ENCODE measurements around the gene CLEC11A. TPM values are rescaled to one million over a fixed set of nuclear protein-coding genes. Genes with fewer than 3 reads are reported as not detected.

The CLEC11A gene
- total and polyA plus RNA-seq, 9 of the 15 experiments (the other 6 are each of a cell fraction or from before 2014, with no cell fraction given) = 0.39 to 43.9 (median 3.4) TPM

DNA sequence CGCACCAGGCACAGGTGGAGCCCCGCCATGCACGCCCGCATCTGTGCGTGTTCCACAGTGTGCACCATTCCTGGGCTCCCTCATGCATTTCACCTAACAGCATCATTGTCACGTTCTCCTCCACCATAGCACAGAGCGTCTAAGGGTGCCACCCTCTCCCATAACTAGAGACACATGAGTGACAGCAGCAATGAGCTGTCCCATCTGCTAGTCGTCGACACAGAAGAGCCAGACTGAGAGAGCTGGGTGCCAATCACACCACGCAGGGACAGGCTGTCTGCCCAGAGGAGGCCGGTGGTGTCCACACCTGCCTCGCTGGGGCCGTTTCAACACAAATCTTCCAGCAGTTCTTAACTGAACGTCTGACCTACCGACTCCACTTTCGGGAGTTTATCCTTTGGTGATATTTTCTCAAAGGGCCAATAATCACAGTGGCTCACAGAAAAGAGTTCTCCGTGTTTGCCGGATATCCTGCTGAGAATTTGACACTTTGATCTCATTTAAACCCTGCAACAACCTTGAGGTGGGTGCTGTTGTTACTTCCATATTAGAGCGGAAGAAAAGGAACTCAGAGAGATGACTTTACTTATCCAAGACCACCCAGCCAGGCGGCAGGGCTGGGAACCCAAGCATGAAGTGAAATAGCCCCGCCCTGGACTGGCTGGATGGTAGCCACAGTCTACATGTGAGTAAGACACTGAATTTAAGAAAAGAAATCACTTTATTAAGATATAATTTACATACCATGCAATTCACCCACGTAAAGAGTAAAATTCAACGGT is 16.2 kb downstream of the CLEC11A start:
- no peaks in the 10 kb centered on the region for H4K20me1 ChIP-seq (replicated peaks; ENCODE audit: control insufficient read depth, insufficient read depth, low read length)
- no peak for FAIRE-seq
- H3K27ac ChIP-seq (ENCODE audit: extremely low read depth, low read depth, low read length) = peak overlapping the region; percentile 49; the same call in 2 of the 3 replicates
- no peak overlapping the region for H3K4me3 ChIP-seq
- H3K4me1 ChIP-seq (replicated peaks in 1 of 2; ENCODE audit: control insufficient read depth in 2 of 2, insufficient read depth in 2 of 2, low read length in 2 of 2) = peaks cover 55 to 59% of the 10 kb centered on the region in 2 experiments
- ChIA-PET CTCF (ENCODE audit: low intra/inter-chr PET ratio) (no interaction called here), POLR2A (interaction anchor here (0.6 to 1.8 kb wide), 5 partner anchors 10 to 170 kb away, joined by 3 to 7 read pairs (median 4); no protein-coding TSS in a partner anchor)
- H2AFZ ChIP-seq (ENCODE audit: low read depth, low read length) = peak overlapping the region; percentile 84
- peak overlapping the region; percentile 36 to 77; a peak in 3 of 4 replicates for H3K9ac ChIP-seq (ENCODE audit: insufficient read depth in 1 of 2, low read depth in 2 of 2, low read length in 2 of 2)
- BruUV-seq (replicated peaks) = no TSS peak
- H3K9me1 ChIP-seq (ENCODE audit: control insufficient read depth, insufficient read depth, low read length) = no peaks in the 10 kb centered on the region
- H3K27me3 ChIP-seq (ENCODE audit: control insufficient read depth in 2 of 2, insufficient read depth in 2 of 2, low read length in 2 of 2) = no peaks in the 10 kb centered on the region
- WGBS (ENCODE audit: insufficient coverage, low coverage, missing lambda C conversion rate) = 52% methylated on average over 23 of the region's 23 CpGs
- H3K79me2 ChIP-seq (ENCODE audit: control insufficient read depth, insufficient read depth, low read length) = no peaks in the 10 kb centered on the region
- H3K9me3 ChIP-seq (replicated peaks; ENCODE audit: control insufficient read depth, insufficient read depth, low read depth, low read length) = no peaks in the 10 kb centered on the region
- no peak for ATAC-seq
- H3K4me2 ChIP-seq (ENCODE audit: insufficient read depth, low read length) = peak overlapping the region; percentile 57; the same call in 1 of the 2 replicates
- in situ Hi-C loops (cut with MboI) = no loop called here
- no peaks in the 10 kb centered on the region for H3K36me3 ChIP-seq (ENCODE audit: control insufficient read depth, insufficient read depth, low read length)
- intact Hi-C loops (cut with micrococcal nuclease) = no loop called here
- no peak for DNase-seq (ENCODE audit: extremely low read depth in 1 of 4, low spot score in 3 of 4)
- TF ChIP-seq, protein P1, sequence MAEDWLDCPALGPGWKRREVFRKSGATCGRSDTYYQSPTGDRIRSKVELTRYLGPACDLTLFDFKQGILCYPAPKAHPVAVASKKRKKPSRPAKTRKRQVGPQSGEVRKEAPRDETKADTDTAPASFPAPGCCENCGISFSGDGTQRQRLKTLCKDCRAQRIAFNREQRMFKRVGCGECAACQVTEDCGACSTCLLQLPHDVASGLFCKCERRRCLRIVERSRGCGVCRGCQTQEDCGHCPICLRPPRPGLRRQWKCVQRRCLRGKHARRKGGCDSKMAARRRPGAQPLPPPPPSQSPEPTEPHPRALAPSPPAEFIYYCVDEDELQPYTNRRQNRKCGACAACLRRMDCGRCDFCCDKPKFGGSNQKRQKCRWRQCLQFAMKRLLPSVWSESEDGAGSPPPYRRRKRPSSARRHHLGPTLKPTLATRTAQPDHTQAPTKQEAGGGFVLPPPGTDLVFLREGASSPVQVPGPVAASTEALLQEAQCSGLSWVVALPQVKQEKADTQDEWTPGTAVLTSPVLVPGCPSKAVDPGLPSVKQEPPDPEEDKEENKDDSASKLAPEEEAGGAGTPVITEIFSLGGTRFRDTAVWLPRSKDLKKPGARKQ (CRISPR knock-in tag; IDR thresholded peaks at IDR 0.05) = no peak
- TF ChIP-seq, protein P2, sequence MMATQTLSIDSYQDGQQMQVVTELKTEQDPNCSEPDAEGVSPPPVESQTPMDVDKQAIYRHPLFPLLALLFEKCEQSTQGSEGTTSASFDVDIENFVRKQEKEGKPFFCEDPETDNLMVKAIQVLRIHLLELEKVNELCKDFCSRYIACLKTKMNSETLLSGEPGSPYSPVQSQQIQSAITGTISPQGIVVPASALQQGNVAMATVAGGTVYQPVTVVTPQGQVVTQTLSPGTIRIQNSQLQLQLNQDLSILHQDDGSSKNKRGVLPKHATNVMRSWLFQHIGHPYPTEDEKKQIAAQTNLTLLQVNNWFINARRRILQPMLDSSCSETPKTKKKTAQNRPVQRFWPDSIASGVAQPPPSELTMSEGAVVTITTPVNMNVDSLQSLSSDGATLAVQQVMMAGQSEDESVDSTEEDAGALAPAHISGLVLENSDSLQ (IDR thresholded peaks at IDR 0.05) = peak; percentile 90
- no peak for TF ChIP-seq SMARCE1 (IDR thresholded peaks at IDR 0.05)
- TF ChIP-seq, protein P3, sequence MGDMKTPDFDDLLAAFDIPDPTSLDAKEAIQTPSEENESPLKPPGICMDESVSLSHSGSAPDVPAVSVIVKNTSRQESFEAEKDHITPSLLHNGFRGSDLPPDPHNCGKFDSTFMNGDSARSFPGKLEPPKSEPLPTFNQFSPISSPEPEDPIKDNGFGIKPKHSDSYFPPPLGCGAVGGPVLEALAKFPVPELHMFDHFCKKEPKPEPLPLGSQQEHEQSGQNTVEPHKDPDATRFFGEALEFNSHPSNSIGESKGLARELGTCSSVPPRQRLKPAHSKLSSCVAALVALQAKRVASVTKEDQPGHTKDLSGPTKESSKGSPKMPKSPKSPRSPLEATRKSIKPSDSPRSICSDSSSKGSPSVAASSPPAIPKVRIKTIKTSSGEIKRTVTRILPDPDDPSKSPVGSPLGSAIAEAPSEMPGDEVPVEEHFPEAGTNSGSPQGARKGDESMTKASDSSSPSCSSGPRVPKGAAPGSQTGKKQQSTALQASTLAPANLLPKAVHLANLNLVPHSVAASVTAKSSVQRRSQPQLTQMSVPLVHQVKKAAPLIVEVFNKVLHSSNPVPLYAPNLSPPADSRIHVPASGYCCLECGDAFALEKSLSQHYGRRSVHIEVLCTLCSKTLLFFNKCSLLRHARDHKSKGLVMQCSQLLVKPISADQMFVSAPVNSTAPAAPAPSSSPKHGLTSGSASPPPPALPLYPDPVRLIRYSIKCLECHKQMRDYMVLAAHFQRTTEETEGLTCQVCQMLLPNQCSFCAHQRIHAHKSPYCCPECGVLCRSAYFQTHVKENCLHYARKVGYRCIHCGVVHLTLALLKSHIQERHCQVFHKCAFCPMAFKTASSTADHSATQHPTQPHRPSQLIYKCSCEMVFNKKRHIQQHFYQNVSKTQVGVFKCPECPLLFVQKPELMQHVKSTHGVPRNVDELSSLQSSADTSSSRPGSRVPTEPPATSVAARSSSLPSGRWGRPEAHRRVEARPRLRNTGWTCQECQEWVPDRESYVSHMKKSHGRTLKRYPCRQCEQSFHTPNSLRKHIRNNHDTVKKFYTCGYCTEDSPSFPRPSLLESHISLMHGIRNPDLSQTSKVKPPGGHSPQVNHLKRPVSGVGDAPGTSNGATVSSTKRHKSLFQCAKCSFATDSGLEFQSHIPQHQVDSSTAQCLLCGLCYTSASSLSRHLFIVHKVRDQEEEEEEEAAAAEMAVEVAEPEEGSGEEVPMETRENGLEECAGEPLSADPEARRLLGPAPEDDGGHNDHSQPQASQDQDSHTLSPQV (IDR thresholded peaks at IDR 0.05) = peak; percentile 64; the same call in 1 of the 2 replicates
- TF ChIP-seq ZNF311 (CRISPR knock-in tag; IDR thresholded peaks at IDR 0.05) = no peak
- peak; percentile 38 for TF ChIP-seq MEIS2 (IDR thresholded peaks at IDR 0.05; ENCODE audit: partially characterized antibody)
- TF ChIP-seq, protein P4, sequence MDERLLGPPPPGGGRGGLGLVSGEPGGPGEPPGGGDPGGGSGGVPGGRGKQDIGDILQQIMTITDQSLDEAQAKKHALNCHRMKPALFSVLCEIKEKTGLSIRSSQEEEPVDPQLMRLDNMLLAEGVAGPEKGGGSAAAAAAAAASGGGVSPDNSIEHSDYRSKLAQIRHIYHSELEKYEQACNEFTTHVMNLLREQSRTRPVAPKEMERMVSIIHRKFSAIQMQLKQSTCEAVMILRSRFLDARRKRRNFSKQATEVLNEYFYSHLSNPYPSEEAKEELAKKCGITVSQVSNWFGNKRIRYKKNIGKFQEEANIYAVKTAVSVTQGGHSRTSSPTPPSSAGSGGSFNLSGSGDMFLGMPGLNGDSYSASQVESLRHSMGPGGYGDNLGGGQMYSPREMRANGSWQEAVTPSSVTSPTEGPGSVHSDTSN (CRISPR knock-in tag; IDR thresholded peaks at IDR 0.05; ENCODE audit: low read depth) = no peak
- TF ChIP-seq, protein P4 (tag; conservative IDR thresholded peaks at IDR 0.05; ENCODE audit: low read depth) = peak; percentile 18; the same call in 1 of the 2 replicates
